Globus pallidus (tissue), 1 donor: ENCODE results near the gene VPS9D1.
A peak's percentile ranks its signal among the peaks of the same experiment; 100 is the strongest.

Experiments used
- DNase-seq: peaks from one replicate; pipeline ENCODE4 v3.0.0-alpha.2; 2015; ENCODE audit warnings: low spot score

The VPS9D1 gene

DNA sequence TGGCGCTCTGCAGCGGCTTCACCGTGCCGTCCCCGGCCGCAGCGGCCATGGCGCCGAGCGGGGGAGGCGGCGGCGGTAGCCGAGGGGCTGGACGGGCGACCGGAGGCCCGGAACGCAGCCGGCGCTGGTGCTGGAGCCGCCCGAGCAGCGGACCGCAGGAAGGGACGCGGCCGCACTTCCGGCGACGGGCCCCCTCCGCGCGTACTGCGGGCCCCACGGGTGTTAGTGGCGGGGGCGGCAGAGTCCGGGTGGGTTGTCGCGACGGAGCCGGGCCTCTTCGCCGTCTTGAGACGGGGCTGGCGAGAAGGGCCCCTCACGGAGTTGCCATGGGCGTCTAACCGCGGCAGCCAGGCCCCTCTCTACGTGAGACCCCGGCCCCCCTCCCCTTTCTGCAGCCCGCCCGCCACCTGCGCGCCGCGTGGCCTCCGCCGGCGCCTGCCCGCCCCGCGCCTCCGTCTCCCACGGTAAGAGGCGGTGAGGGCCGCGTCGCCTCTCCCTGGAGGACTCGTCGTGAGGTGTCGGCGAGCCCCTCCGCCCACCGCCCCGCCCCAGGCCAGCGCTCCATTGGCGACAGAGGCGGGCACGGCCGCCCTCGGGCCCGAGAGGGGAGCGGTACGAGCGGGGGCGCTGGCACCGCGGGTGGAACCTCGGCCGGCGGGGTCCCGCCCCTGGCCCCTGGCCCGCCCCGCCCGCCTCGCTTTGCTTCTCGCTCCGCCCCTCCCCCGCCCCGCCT, at the start of gene VPS9D1, which contains the start of gene ZNF276:
TSS of gene VPS9D1 (minus strand) at position 86 of the 733 bp plus-strand sequence. CDS start at position 49, 37 bp downstream.
TSS of gene ZNF276 (plus strand) at position 725 of the 733 bp plus-strand sequence. CDS start 104 bp downstream, outside the sequence.
- peak; percentile 89 for DNase-seq

- no peak for DNase-seq
Observed at GRCh38 chr16:89770367-89770766, 49.7 kb upstream of the VPS9D1 start.

- DNase-seq: no peak
Observed at GRCh38 chr16:89765292-89765830, 44.7 kb upstream of the VPS9D1 start.

GRCh38 chr16:89764711-89765201, 44.1 kb upstream of the VPS9D1 start:
- peak; percentile 54 for DNase-seq

DNA sequence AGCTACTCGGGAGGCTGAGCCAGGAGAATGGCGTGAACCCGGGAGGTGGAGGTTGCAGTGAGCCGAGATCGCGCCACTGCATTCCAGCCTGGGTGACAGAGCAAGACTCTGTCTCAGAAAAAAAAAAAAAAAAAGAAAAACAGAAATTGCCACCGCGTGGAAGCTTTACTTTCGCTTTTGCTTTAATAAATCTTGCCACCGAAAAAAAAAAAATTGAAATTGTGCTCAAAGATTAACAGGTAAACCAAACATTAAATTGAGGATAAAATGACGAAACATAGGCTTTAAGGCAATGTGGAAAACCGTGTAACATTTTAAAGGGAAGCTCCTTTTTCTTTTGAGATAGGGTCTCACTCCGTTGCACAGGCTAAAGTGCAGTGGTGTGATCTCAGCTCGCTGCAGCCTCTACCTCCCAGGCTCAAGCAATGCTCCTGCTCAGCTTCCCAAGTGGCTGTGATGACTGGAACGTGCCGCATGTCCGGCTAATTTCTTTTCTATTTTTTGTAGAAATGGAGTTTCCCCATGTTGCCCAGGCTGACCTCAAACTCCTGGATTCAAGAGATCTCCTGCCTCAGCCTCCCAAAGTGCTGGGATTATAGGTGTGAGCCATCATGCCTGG, 40.7 kb upstream of the VPS9D1 start:
- no peak for DNase-seq

GRCh38 chr16:89759746-89760340, 39.1 kb upstream of the VPS9D1 start:
- no peak for DNase-seq

- DNase-seq: no peak
Observed at GRCh38 chr16:89749637-89750036, 28.9 kb upstream of the VPS9D1 start.

GRCh38 chr16:89748921-89749320, 28.2 kb upstream of the VPS9D1 start:
- no peak for DNase-seq

DNA sequence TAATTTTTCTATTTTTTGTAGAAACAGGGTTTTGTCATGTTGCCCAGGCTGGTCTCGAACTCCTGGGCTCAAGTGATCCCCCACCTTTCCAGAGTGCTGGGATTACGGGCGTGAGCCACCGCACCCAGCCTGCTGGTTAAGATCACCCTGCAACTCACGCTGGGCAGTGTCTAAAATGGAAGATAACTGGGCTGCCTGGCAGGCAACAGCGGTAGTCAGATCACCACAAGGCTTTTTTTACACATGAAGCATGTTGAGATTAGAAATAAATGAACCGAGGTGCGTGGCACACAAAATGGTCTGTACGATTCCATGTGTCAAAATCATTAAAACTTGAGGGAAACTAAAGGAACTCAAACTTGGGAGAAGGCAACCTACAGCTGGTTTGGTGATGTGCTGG, 27.4 kb upstream of the VPS9D1 start:
- DNase-seq: no peak

- DNase-seq: no peak
Observed at GRCh38 chr16:89746043-89746442, 25.3 kb upstream of the VPS9D1 start.

DNA sequence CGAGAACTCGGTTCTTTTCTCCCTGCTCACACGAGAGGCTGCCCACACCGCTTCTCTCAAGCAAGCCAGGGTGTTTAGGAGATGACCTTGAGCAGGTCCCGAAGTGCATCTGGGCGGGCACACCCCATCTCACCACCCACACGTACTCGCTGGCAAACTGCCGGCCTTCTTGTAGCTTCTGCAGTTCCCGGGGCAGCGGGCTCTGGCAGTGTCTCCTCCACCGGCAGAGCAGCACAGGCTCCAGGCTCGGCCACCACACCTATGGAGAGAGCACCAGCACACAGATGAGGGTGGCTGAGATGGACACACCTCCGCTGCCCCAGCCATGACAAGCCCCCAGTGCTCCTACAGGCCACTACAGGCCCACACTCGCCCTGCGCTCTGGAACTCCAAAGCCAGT, 24.1 kb upstream of the VPS9D1 start:
- no peak for DNase-seq

DNA sequence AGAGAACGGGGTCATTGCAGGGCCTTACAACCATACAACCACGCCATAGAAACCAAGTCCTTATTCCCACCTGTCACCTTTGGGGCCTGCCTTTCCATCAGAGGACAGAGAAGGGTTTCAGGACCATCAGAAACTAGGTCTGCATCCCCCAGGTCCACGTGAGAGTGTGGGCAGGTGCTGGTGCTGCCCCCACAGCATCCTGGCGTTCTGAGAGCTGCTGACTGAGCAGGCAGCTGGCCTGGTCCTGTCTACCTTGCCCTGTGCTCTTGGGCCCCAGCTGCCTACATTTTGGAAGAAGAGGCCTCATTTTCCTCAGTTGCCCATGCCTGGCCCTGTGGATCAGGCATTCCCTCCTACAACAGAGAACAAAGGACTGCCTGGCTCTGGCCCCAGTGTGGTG, 22.2 kb upstream of the VPS9D1 start:
- DNase-seq: no peak

GRCh38 chr16:89741342-89742014, 20.8 kb upstream of the VPS9D1 start:
- DNase-seq: no peak

GRCh38 chr16:89739383-89739782, 18.7 kb upstream of the VPS9D1 start:
- DNase-seq: no peak

DNA sequence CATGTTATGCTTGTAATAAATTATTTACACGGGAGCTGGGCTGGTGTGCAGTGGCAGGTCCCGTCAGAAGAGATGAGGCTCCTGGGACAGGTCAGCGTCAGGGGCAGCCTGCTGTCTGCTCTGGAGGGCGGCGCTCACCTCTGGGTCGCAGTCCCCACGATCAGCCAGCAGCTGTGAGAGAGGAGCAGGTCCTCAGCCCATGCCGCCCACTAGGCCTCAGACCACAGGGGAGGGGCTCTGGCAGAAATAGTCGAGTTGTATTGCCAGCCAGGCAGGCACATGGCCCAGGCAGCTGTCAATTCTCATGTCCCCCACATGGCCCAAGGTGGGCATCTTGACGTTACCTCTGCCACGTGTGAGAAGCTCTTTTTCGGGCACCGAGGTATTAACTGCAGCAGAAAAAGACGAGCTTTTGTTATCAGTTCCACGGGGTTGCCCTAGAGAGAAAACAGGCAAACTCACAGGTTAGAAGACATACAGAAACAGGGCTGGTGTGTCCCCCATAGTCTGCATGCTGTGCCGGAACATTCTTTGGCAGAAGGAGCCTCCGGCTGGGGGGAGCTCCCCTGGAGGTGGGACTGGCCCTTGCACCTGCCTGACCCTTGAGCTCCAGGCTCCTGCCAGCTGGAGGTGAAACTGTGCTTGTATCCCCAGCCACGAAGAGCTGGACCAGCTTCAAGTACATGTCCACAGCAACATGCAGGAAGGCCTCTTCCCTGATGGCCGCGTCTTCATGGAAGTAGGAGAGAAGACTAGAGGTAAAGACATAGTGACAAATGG, 18.0 kb upstream of the VPS9D1 start:
- DNase-seq: no peak

- no peak for DNase-seq
Observed at GRCh38 chr16:89738072-89738377, 17.3 kb upstream of the VPS9D1 start.

- no peak for DNase-seq
Observed at GRCh38 chr16:89737341-89738071, 16.8 kb upstream of the VPS9D1 start.

DNA sequence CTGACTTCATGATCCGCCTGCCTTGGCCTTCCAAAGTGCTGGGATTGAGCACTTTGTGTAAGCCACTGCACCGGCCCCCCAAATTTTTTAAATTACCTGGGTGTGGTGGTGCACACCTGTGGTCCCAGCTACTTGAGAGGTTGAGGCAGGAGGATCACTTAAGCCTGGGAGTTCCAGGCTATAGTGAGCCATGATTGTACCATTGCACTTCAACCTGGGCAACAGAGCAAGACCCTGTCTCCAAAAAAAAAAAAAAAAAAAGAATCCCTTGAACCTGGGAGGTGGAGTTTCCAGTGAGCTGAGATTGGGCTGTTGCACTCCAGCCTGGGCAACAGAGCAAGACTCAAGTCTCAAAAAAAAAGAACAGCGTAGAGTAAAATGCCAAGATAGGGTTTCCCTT, 15.9 kb upstream of the VPS9D1 start:
- no peak for DNase-seq

DNA sequence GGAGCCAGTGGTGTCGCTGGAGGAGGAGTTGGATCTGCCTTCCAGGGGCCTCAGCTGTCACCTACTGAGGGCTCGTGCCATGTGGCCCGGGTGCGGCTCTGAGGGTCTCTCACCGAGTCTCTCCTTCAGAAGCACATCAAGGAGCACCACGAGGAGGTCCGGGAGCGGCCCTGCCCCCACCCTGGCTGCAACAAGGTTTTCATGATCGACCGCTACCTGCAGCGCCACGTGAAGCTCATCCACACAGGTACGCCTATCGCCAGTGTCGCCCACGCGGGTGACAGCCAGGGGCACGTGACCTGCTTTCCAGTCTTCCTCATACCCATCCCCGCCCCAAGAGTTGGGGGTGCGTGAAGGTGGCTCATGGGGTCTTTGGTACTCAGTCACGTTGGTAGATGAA, 13.1 kb upstream of the VPS9D1 start:
- no peak for DNase-seq

- DNase-seq: no peak
Observed at GRCh38 chr16:89733322-89733721, 12.6 kb upstream of the VPS9D1 start.

DNA sequence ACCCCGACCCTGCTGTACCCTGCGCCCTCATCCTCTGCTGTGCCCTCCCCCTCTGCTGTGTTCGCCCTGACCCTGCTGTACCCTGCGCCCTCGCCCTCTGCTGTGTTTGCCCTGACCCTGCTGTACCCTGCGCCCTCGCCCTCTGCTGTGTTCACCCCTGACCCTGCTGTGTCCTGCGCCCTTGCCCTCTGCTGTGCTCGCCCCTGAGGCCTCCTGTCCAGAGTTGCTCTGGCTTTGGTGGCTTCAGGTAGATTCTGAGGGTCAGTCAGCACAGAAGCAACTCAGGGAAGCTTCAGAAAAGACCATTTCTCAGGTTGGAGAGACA, 12.2 kb upstream of the VPS9D1 start:
- DNase-seq: no peak
